Endothelial cell of umbilical vein (primary cell): ENCODE data around the gene RNASE7.

ENCODE experiments used
- EZH2 ChIP-seq: IDR thresholded peaks from 2 replicates; pipeline ENCODE4 v1.6.1; 2012; ENCODE audit warnings: borderline replicate concordance, low read depth, mild to moderate bottlenecking, moderate library complexity, low read length, inconsistent platforms; ENCODE audit not compliant: severe bottlenecking
- JUN ChIP-seq: IDR thresholded peaks from 2 replicates; pipeline ENCODE4 v1.6.1; 2011; ENCODE audit warnings: borderline replicate concordance, low read depth; ENCODE audit not compliant: insufficient read length, insufficient read depth
- POLR2A ChIP-seq: IDR thresholded peaks from 2 replicates; pipeline ENCODE4 v1.6.1; 2012; ENCODE audit warnings: low read depth, mild to moderate bottlenecking, control low read depth, low read length
- POLR2AphosphoS5 ChIP-seq: IDR thresholded peaks from 2 replicates; pipeline ENCODE4 v1.6.1; 2012; ENCODE audit warnings: low read depth, mild to moderate bottlenecking, control low read depth, low read length, moderate library complexity; ENCODE audit not compliant: insufficient read depth
- TF ChIP-seq, protein P1 (sequence below), 2 donors: IDR thresholded peaks; 1 replicate in 1 of 2; 2 replicates in 1 of 2; pipeline ENCODE4 v1.5.1; 2011; ENCODE audit warnings: low read length in 2 of 2, mild to moderate bottlenecking in 2 of 2, moderate library complexity in 2 of 2, control low read depth in 1 of 2, inconsistent platforms in 1 of 2, low read depth in 1 of 2; ENCODE audit not compliant: insufficient read depth in 1 of 2; ENCODE audit errors: extremely low read depth in 1 of 2

DNA sequence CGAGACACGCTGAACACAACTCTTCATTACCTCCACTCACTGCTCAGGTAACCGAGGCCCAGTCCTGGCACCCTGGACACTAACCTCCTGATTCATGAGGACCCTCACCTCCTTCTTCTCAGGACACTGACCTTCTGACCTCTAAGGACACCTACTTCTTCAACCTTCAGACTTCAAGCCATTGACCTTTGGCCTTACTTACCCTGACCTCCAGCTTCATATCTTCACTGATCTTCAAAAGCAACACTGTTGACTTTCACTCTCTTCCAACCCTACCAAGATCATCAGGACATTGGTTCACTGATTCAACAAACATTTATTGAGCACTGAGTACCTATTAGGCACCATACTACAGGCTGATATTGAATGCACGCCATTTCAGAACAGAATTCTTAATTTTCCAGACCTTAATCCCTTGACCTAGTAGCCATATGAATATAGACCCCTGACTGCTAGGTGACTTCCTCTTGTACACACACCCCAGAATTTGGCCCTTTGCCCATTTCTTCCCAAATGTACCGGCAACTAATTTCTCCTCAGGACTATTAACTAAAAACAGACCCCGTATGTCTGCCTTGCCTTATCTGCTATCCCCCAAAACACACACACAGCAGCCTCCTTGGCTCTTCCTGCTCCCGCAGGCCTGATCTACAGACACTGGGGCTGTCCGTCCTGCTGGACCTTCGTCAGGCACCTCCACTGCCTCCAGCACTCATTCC is 33.7 kb downstream of the RNASE7 start:
- TF ChIP-seq, protein P1, sequence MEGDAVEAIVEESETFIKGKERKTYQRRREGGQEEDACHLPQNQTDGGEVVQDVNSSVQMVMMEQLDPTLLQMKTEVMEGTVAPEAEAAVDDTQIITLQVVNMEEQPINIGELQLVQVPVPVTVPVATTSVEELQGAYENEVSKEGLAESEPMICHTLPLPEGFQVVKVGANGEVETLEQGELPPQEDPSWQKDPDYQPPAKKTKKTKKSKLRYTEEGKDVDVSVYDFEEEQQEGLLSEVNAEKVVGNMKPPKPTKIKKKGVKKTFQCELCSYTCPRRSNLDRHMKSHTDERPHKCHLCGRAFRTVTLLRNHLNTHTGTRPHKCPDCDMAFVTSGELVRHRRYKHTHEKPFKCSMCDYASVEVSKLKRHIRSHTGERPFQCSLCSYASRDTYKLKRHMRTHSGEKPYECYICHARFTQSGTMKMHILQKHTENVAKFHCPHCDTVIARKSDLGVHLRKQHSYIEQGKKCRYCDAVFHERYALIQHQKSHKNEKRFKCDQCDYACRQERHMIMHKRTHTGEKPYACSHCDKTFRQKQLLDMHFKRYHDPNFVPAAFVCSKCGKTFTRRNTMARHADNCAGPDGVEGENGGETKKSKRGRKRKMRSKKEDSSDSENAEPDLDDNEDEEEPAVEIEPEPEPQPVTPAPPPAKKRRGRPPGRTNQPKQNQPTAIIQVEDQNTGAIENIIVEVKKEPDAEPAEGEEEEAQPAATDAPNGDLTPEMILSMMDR (IDR thresholded peaks at IDR 0.05; ENCODE audit: extremely low read depth in 1 of 2, insufficient read depth in 1 of 2, low read depth in 1 of 2, low read length in 2 of 2): no peak
- TF ChIP-seq JUN (no peak), POLR2AphosphoS5 (no peak), EZH2 (no peak), POLR2A (no peak)
